Cardiac muscle cell (in vitro differentiated cells and primary cell): Measurements from ENCODE around the gene NUAK2. TPM values are rescaled to one million over a fixed set of nuclear protein-coding genes. Genes with fewer than 3 reads are reported as not detected.

ENCODE experiments used
- DNase-seq, 2 donors: peaks; one replicate each; pipeline versions ENCODE4 v3.0.0 to v3.0.0-alpha.2; 2010 to 2017; ENCODE audit warnings: low read depth in 1 of 2, low spot score in 1 of 2
- H3K27ac ChIP-seq: fragments of 200-600 bp; sonication (generic); 2 replicates; pipeline ENCODE4 v1.5.1; 2016
- H3K27me3 ChIP-seq: fragments of 200-600 bp; sonication (generic); 2 replicates; pipeline ENCODE4 v1.6.0; 2016; ENCODE audit warnings: control low read depth
- H3K36me3 ChIP-seq: fragments of 200-600 bp; sonication (generic); 2 replicates; pipeline ENCODE4 v1.5.1; 2016; ENCODE audit warnings: control low read depth
- H3K4me1 ChIP-seq: fragments of 200-600 bp; sonication (generic); 2 replicates; pipeline ENCODE4 v1.8.1; 2017; ENCODE audit warnings: low read depth, mild to moderate bottlenecking, mixed run types
- H3K4me3 ChIP-seq: fragments of 200-600 bp; sonication (generic); 2 replicates; pipeline ENCODE4 v1.5.1; 2016; ENCODE audit warnings: mild to moderate bottlenecking
- H3K9me3 ChIP-seq: fragments of 200-600 bp; sonication (generic); 2 replicates; pipeline ENCODE4 v1.5.1; 2017; ENCODE audit warnings: low read depth, mild to moderate bottlenecking, control low read depth
- polyA plus RNA-seq: library from polyadenylated mRNA; unstranded; fragments of >200 nt; fragmentation: Nextera tagmentation; extraction: Ambion mirVana; gene quantifications from 2 replicates; pipeline ENCODE4 v1.2.1, GENCODE V29; 2016
- total RNA-seq: library from RNA; depleted of rRNA; stranded (reverse); fragments of >200 nt; gene quantifications from 2 replicates; pipeline ENCODE4 v1.2.3, GENCODE V29; 2016
- TF ChIP-seq, protein P1 (sequence below): IDR thresholded peaks from 2 replicates; pipeline ENCODE4 v1.5.1; 2012; ENCODE audit warnings: low read depth, mild to moderate bottlenecking, low read length

The NUAK2 gene
- total and polyA plus RNA-seq, 2 experiments from 2014 or later = 2.1 to 4.3 TPM

DNA sequence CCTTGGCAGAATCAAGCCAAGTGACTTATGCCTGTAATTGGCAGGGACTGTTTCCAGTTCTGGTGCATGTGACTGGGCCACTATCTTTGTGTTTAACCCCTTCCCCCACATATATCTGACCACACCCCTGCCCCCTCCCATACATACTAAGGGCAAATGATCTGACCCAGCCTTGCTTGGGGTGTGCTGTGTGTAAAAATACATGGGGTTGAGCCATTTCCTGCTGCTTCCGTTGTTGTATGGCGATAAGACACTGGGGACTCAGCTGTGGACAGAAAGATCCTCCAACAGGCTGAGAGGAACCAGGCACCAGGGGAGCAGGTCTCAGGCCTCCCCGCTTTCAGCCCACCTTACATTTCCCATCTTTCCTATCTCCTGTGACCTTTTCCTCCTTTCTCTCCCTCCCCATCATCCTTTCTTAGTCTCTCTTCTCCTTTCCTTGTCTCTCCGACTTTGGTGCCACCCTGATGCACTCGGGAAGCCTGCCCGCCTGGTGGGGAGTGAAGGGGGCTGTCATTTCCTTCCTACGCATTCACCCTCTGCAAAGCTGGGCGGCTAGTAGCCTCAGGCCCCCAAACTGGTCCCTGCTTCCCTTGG lies 54.1 kb downstream of the NUAK2 start:
- no peaks in the 10 kb centered on the region for H3K27me3 ChIP-seq
- no peak overlapping the region for H3K27ac ChIP-seq
- no peak for DNase-seq
- TF ChIP-seq, protein P1, sequence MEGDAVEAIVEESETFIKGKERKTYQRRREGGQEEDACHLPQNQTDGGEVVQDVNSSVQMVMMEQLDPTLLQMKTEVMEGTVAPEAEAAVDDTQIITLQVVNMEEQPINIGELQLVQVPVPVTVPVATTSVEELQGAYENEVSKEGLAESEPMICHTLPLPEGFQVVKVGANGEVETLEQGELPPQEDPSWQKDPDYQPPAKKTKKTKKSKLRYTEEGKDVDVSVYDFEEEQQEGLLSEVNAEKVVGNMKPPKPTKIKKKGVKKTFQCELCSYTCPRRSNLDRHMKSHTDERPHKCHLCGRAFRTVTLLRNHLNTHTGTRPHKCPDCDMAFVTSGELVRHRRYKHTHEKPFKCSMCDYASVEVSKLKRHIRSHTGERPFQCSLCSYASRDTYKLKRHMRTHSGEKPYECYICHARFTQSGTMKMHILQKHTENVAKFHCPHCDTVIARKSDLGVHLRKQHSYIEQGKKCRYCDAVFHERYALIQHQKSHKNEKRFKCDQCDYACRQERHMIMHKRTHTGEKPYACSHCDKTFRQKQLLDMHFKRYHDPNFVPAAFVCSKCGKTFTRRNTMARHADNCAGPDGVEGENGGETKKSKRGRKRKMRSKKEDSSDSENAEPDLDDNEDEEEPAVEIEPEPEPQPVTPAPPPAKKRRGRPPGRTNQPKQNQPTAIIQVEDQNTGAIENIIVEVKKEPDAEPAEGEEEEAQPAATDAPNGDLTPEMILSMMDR = no peak
- no peak overlapping the region for H3K4me3 ChIP-seq
- H3K4me1 ChIP-seq = peaks cover 4% of the 10 kb centered on the region
- no peaks in the 10 kb centered on the region for H3K9me3 ChIP-seq
- no peaks in the 10 kb centered on the region for H3K36me3 ChIP-seq

DNA sequence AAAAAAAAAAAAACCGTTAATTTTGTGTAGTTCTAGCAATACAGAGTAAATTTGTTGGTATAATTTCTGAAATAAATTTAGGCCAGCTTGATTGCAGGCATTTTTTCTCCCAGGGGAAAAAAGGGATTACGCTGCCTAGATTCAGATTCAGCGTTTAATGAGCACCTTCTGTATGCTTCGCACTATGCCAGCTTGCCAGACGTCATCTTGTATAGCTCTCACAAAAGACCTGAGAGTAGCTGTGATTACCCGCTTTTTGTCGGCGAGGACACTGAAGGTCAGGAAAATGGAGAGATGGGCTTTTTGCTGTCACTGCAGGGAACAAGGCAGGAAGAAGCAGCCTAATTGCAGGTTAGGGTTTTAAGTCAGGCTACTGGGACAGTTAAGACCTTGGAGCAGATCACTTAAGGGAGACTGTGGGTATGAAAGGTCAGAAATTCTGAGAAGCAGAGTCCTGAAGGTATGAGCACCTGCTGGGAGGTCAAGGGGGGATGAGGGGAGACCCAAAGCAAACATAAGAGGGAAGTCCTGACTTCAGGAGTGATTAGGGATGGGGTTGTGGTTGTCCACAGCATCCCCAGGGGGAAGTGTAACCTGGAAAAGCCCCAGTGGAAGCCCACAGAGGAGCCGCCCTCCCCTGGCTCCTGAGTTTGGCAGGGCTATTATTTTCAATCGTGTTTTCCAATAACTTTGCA lies 54.8 kb downstream of the NUAK2 start:
- Histone ChIP-seq H3K36me3 (no peaks in the 10 kb centered on the region), H3K4me1 (peaks cover 4% of the 10 kb centered on the region), H3K27me3 (no peaks in the 10 kb centered on the region), H3K9me3 (no peaks in the 10 kb centered on the region), H3K4me3 (no peak overlapping the region), H3K27ac (no peak overlapping the region)
- no peak for DNase-seq
- TF ChIP-seq, protein P1 = no peak

DNA sequence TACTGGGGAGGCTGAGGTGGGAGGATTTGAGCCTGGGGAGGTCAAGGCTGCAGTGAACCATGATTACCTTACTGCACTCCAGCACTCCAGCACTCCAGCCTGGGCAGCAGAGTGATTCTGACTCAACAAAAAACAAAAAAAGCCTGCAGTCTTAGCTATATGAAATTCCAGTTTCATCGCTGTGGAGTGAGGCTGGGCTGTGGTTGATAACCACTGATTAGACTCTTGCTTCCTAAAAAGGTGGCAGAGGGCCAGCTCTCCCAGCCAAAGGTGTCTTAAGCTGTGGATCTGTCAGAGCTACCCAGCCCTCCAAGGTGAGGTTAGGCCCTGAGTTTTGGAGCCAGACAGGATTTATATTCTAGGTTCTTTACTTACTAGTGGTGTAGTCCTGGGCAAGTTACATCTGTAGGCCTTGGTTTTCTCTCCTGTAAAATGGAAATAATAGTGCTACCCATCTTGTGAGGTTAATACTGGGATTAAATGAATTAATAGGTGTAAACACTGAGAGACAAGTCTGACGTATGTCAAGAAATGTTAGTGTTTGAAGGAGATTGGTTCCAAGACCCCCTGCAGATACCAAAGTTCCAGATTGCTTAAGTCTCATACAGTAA lies 57.9 kb downstream of the NUAK2 start:
- peaks cover 7% of the 10 kb centered on the region for H3K27me3 ChIP-seq
- H3K9me3 ChIP-seq = no peaks in the 10 kb centered on the region
- no peak overlapping the region for H3K4me3 ChIP-seq
- DNase-seq = peak in 1 of 2 donors; percentile 71
- H3K36me3 ChIP-seq = no peaks in the 10 kb centered on the region
- TF ChIP-seq, protein P1 = no peak
- no peak overlapping the region for H3K27ac ChIP-seq
- H3K4me1 ChIP-seq = peaks cover 5% of the 10 kb centered on the region

DNA sequence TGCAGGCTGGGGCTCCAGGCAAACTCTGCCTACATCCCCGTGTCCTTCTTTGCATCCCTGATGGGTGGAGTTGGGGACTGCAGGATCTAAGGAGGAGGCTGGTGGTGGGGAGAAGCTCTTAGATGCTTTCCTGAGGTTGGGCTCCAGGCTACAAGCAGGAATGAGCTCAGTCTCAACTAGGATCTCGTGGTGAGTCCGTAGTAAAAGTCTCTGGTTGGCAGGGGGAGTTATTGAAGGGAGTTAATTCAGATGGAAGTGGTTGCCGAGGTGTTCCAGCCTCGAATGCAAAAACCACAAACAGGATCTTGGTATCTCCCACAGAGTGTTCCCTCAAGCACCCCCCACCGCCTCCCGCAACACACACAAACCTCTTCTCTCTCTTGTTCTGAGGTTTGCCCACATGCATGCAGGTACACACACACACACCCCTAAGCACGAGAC lies 58.8 kb downstream of the NUAK2 start:
- DNase-seq = peak in 1 of 2 donors; percentile 26
- no peak overlapping the region for H3K4me3 ChIP-seq
- peaks cover 5% of the 10 kb centered on the region for H3K4me1 ChIP-seq
- H3K27me3 ChIP-seq = peaks cover 16% of the 10 kb centered on the region
- H3K27ac ChIP-seq = no peak overlapping the region
- no peaks in the 10 kb centered on the region for H3K36me3 ChIP-seq
- TF ChIP-seq, protein P1 = no peak
- H3K9me3 ChIP-seq = no peaks in the 10 kb centered on the region

DNA sequence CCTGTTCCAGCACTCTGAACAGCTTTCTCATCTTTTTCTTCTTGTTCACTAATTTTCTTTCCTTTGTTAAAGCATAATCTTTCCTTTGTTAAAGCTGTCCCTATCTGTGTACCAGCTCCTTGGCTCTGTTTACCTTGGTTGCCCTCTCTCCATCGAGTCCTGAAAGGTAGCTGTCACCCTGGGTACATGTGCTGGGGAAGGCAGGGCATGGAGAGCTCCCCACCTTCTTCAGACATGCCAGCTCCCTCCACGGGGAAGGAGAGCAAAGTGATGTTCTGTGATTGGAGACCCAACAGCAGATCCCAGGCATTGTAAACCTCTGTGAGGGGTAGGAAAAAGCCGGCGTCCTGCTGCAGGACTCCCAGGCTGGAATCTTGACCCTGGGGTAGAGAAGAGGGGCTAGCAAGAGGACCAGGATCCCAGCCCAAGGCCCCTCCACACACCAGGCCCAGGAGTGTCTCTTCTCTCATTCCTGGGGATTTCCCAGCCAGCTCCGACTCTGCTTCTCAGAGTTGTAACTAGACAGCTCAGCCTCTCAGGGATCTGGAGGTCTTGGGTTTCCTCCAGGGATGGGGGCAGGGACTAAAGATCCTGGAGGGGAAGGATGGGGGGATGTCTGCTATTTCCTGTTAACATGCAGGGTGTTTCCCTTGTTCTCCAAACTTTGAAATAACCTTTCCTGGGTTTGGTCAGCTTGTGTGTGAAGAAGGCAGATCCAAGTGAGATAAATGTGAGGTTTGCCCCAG lies 59.4 kb downstream of the NUAK2 start:
- TF ChIP-seq, protein P1 = no peak
- Histone ChIP-seq H3K27me3 (peaks cover 18% of the 10 kb centered on the region), H3K4me3 (no peak overlapping the region), H3K4me1 (peaks cover 5% of the 10 kb centered on the region), H3K36me3 (no peaks in the 10 kb centered on the region), H3K27ac (no peak overlapping the region), H3K9me3 (no peaks in the 10 kb centered on the region)
- peak in 1 of 2 donors; percentile 54 for DNase-seq
